MCF 10A (cell line): ENCODE data around the gene TEX19. TPM values are rescaled to one million over a fixed set of nuclear protein-coding genes. Genes with fewer than 3 reads are reported as not detected.

Source experiments
- BruUV-seq: library from RNA; stranded (reverse); fragments of 400-500 nt; replicated peaks from 2 replicates; lab custom pipeline; 2021; lab: Mats Ljungman, UMichigan
- CTCF ChIA-PET: fragments of 300-600 bp; sonication (Branson Sonifier 250); formaldehyde crosslinking; extraction: SDS; loops from one replicate; lab custom pipeline; 2021; ENCODE audit warnings: antibody characterized with exemption, inconsistent platforms; lab: Yijun Ruan, JAX
- POLR2A ChIA-PET: fragments of 300-600, 350-650 bp; sonication (Branson Sonifier 250); formaldehyde crosslinking; extraction: SDS; loops from one replicate; lab custom pipeline; 2020; ENCODE audit warnings: antibody characterized with exemption, inconsistent platforms; lab: Yijun Ruan, JAX
- DNase-seq: peaks from one replicate; pipeline ENCODE4 v3.0.0-alpha.2; 2018; ENCODE audit not compliant: unreplicated experiment
- H3K27ac Mint-ChIP-seq: one replicate; pipeline ENCODE4 v1.8.0; 2022; ENCODE audit warnings: mild to moderate bottlenecking, low read depth, mixed read lengths; ENCODE audit not compliant: unreplicated experiment
- H3K27me3 Mint-ChIP-seq: one replicate; pipeline ENCODE4 v1.8.0; 2022; ENCODE audit warnings: mixed read lengths; ENCODE audit not compliant: insufficient read depth, unreplicated experiment
- H3K36me3 Mint-ChIP-seq: one replicate; pipeline ENCODE4 v1.8.0; 2022; ENCODE audit warnings: mild to moderate bottlenecking, moderate library complexity, mixed read lengths; ENCODE audit not compliant: insufficient read depth, unreplicated experiment
- H3K4me1 Mint-ChIP-seq: one replicate; pipeline ENCODE4 v1.8.0; 2022; ENCODE audit warnings: mixed read lengths; ENCODE audit not compliant: insufficient read depth, unreplicated experiment
- H3K4me3 Mint-ChIP-seq: one replicate; pipeline ENCODE4 v1.8.0; 2022; ENCODE audit warnings: mild to moderate bottlenecking, moderate library complexity, mixed read lengths; ENCODE audit not compliant: unreplicated experiment
- H3K9me3 Mint-ChIP-seq: one replicate; pipeline ENCODE4 v1.8.0; 2022; ENCODE audit warnings: mixed read lengths; ENCODE audit not compliant: unreplicated experiment
- intact Hi-C: fragments of 100-400 bp; cut with micrococcal nuclease; formaldehyde crosslinking; loops from 2 replicates; pipeline ENCODE4 v1.14.1; 2022
- total RNA-seq: library from RNA; stranded (reverse); gene quantifications from 2 replicates; pipeline ENCODE4 v1.2.3, GENCODE V29; 2022
- TF ChIP-seq, protein P1 (sequence below): fragments of 200-600 bp; IDR thresholded peaks from one replicate; pipeline ENCODE4 v1.8.0; 2022; ENCODE audit warnings: antibody characterized with exemption, mild to moderate bottlenecking; ENCODE audit not compliant: unreplicated experiment

The TEX19 gene
- total RNA-seq, 1 experiment from 2014 or later = not detected

DNA sequence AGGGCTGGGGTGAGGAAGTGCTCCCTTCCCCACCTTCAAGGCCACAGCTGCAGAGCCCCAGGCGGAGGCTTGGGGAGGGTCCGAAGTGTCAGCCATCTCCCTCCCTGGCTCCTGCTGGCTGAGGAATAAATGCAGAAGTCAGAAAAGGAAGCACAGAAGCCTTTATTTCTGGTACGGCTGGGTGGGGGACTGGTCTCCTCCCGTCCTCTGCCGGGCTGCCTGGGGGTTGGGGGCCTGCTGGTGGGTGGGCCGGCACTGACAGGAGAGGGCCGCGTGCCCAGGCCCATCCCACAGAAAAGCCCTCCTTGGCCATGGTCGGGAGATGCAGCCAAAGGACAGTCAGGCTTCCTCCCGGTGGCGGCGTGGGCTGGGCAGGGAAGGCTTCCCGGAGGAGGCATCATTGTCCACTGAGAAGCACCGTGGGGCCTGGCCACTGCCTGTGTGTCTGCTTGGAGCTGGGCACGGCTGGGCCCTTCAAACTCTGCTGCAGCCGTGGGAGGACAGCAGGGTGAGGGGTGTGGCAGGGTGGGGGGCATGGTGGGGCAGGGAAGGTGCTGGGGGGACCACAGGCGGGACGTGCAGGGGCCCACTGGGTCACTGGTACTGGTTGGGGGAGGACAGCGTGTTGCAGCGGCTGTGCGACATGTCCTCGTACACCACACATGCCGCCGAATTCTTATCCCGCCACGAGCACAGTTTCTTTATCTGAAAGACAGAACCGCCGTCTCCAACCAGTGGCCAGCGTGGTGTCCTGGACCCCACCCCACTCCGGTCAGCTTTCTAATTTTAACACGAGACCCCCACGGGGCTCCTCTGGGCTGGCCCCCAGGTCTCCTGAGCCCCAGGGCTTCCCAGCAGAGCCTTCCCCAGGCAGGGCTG lies 44.1 kb upstream of the TEX19 start:
- no peaks in the 10 kb centered on the region for H3K36me3 Mint-ChIP-seq

DNA sequence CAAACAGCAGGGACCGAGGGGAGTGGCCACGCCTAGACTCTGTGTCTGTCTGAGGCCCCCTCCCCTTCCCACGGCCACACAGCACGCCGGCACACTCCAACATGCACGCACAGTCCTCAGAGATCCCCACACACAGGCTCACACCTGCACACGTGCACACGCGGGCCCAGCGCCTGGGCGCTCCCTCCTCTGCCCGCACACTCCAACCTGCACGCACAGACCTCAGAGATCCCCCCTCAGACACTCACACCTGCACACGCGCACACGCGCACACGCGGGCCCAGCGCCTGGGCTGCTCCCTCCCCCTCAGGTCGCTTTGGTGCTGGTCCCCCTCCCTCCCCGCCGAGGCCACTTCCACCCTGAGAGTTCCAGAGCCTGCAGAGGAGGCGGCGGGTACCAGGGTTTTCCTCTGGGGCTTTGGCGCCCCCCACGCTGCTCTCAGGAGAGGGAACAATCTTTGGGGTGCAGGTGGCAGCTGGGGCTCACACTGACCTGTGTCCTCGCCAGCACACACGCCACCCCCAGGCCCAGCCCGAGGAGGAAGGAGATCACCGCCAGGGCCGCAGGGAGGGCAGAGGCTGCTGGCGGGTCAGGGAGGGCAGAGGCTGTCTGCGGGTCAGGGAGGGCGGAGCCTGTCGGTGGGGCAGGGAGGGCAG lies 43.2 kb upstream of the TEX19 start:
- H3K36me3 Mint-ChIP-seq = no peaks in the 10 kb centered on the region
- H3K4me3 Mint-ChIP-seq = no peak overlapping the region
- no peak overlapping the region for H3K27ac Mint-ChIP-seq
- no peaks in the 10 kb centered on the region for H3K27me3 Mint-ChIP-seq
- BruUV-seq = no TSS peak
- H3K4me1 Mint-ChIP-seq = no peaks in the 10 kb centered on the region
- POLR2A ChIA-PET = interaction anchor here (2.0 kb wide), 1 partner anchor 19 kb away, joined by 7 read pairs; no protein-coding TSS in a partner anchor
- CTCF ChIA-PET = no interaction called here
- no peak for DNase-seq
- TF ChIP-seq, protein P1, sequence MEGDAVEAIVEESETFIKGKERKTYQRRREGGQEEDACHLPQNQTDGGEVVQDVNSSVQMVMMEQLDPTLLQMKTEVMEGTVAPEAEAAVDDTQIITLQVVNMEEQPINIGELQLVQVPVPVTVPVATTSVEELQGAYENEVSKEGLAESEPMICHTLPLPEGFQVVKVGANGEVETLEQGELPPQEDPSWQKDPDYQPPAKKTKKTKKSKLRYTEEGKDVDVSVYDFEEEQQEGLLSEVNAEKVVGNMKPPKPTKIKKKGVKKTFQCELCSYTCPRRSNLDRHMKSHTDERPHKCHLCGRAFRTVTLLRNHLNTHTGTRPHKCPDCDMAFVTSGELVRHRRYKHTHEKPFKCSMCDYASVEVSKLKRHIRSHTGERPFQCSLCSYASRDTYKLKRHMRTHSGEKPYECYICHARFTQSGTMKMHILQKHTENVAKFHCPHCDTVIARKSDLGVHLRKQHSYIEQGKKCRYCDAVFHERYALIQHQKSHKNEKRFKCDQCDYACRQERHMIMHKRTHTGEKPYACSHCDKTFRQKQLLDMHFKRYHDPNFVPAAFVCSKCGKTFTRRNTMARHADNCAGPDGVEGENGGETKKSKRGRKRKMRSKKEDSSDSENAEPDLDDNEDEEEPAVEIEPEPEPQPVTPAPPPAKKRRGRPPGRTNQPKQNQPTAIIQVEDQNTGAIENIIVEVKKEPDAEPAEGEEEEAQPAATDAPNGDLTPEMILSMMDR = no peak
- intact Hi-C loops = no loop called here
- no peaks in the 10 kb centered on the region for H3K9me3 Mint-ChIP-seq

More for the DNA sequence above, 44.1 kb upstream of the TEX19 start:
- Mint-ChIP-seq H3K4me1 (peaks cover 4% of the 10 kb centered on the region), H3K9me3 (no peaks in the 10 kb centered on the region), H3K4me3 (no peak overlapping the region), H3K27me3 (peaks cover 6% of the 10 kb centered on the region), H3K27ac (no peak overlapping the region)
- intact Hi-C loops = no loop called here
- CTCF ChIA-PET = interaction anchor here (0.6 kb wide), 1 partner anchor 17 kb away, joined by 5 read pairs; no protein-coding TSS in a partner anchor
- POLR2A ChIA-PET = no interaction called here
- DNase-seq = no peak
- BruUV-seq = no TSS peak
- TF ChIP-seq, protein P1 = no peak

DNA sequence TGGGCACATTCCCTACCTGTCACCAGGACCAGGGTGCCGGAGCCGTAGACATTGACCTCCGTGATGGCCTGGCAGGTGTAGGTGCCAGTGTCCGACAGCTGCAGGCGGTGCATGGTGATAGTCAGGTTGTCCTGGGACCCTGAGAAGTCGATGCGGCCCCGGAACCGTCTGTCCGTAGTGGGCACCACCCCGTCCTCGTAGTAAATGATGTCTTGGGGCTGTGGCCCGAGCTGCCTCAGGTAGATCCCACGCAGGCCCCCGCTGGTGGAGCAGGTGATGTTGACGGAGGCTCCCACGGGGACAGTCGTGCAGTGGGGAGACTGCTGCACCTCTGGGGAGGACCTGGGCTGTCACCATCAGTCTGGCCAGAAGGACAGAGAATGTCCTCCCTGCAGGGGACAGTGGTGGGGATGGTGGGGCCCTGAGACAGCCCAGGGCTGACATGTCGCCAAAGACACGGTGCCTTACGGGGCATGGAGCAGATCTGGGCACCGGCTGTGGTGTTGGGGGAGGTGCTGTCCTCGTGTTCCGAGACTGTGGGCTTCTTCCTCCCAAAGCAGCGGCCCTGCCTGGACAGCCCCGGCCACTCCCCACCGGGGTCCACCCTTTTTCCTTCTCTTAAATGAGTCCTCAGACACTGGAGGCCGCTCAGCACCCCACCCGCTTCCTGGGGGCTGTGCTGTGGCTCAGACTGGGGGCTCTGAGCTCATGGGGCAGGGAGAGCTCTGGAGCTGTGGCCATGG lies 42.2 kb upstream of the TEX19 start:
- no peaks in the 10 kb centered on the region for H3K27me3 Mint-ChIP-seq
- no peaks in the 10 kb centered on the region for H3K4me1 Mint-ChIP-seq
- H3K27ac Mint-ChIP-seq = no peak overlapping the region
- H3K4me3 Mint-ChIP-seq = no peak overlapping the region
- intact Hi-C loops = no loop called here
- no peaks in the 10 kb centered on the region for H3K9me3 Mint-ChIP-seq
- ChIA-PET CTCF (interaction anchor here (0.6 to 1.4 kb wide), 2 partner anchors 17 to 43 kb away, joined by 5 read pairs; no protein-coding TSS in a partner anchor), POLR2A (interaction anchor here (1.0 to 2.0 kb wide), 4 partner anchors 8 to 75 kb away, joined by 3 to 7 read pairs (median 6); no protein-coding TSS in a partner anchor)
- TF ChIP-seq, protein P1 = no peak
- DNase-seq = no peak
- no peaks in the 10 kb centered on the region for H3K36me3 Mint-ChIP-seq
- BruUV-seq = no TSS peak
